Endometrium (tissue), 2 donors: ENCODE measurements around the gene PRRC2A.

ENCODE experiments used
- FAIRE-seq: peaks from 2 replicates; lab custom pipeline; 2012; peaks lifted over from hg19 to GRCh38; lab: Jason Lieb, UNC
- donor health status: control.
- donor health status: control.

Gene PRRC2A

DNA sequence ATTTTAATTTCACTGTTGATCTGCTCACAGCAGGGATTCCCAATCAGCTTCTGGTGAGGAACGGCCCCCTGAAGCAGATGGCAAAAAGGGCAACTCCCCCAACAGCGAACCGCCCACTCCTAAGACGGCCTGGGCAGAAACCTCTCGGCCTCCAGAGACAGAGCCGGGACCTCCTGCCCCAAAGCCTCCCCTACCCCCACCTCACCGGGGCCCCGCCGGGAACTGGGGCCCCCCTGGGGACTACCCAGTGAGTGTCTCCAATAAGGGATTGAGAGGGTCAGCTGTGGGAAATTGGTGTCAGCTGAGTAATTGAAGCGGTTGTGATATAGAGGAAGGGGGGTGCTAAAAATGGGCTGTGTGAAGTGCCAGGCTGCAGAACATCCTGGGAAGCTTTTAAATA lies 6.4 kb downstream of the PRRC2A start:
- no peak for FAIRE-seq

DNA sequence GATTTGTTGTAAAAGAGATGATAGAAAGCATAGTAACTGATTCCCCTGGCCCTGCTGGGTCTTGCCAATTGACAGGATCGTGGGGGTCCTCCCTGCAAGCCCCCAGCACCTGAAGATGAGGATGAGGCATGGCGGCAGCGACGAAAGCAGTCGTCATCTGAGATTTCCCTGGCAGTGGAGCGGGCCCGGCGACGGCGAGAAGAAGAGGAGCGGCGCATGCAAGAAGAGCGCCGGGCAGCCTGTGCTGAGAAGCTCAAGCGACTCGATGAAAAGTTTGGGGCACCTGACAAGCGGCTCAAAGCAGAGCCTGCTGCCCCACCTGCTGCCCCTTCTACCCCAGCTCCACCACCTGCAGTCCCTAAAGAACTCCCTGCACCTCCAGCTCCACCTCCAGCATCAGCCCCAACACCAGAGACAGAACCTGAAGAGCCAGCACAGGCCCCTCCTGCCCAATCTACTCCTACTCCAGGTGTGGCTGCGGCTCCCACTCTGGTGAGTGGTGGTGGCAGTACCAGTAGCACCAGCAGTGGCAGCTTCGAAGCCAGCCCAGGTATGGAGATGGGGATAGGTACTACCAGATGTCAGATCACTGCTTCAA lies 7.3 kb downstream of the PRRC2A start:
- FAIRE-seq, result no peak

- no peak for FAIRE-seq
Observed at GRCh38 chr6:31629014-31629413, 8.5 kb downstream of the PRRC2A start.

- FAIRE-seq, result no peak
Observed at GRCh38 chr6:31630177-31630934, 9.8 kb downstream of the PRRC2A start.

- no peak for FAIRE-seq
Observed at GRCh38 chr6:31631209-31631608, 10.7 kb downstream of the PRRC2A start.

GRCh38 chr6:31631681-31632278 lies 11.3 kb downstream of the PRRC2A start:
- FAIRE-seq, result no peak

DNA sequence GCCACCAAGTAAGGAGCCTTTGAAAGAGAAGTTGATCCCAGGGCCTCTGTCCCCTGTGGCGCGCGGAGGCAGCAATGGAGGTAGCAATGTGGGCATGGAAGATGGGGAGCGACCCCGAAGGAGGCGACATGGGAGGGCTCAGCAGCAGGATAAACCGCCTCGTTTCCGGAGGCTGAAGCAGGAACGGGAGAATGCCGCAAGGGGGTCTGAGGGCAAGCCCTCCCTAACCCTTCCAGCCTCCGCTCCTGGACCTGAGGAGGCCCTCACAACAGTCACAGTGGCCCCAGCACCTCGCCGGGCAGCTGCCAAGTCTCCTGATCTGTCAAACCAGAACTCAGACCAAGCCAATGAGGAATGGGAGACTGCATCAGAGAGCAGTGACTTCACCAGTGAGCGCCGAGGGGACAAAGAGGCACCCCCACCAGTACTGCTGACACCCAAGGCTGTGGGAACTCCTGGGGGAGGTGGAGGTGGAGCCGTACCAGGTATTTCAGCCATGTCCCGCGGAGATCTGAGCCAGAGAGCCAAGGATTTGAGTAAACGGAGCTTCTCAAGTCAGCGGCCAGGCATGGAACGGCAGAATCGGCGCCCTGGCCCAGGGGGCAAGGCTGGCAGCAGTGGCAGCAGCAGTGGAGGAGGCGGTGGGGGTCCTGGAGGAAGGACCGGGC lies 11.9 kb downstream of the PRRC2A start:
- FAIRE-seq, result no peak

DNA sequence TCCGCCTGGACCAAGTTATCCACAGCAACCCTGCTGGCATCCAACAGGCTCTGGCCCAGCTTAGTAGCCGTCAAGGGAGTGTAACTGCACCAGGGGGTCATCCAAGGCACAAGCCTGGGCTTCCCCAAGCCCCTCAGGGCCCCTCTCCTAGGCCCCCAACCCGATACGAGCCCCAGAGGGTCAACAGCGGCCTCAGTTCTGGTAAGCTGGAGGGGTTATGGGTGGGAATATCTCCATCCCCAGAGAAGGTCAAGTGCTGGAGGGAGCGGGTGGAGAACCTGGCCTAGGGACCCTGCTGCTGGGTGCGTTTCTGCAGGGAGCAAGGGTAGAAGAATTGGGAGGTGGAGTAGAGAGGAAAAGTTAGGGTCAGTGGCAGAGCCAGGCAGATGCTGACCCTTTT lies 12.9 kb downstream of the PRRC2A start:
- no peak for FAIRE-seq

- no peak for FAIRE-seq
Observed at GRCh38 chr6:31634131-31634530, 13.6 kb downstream of the PRRC2A start.

- no peak for FAIRE-seq
Observed at GRCh38 chr6:31634969-31635575, 14.6 kb downstream of the PRRC2A start.

GRCh38 chr6:31636698-31637596 lies 16.4 kb downstream of the PRRC2A start:
- no peak for FAIRE-seq

GRCh38 chr6:31639043-31639442 lies 18.5 kb downstream of the PRRC2A start:
- FAIRE-seq, result no peak

DNA sequence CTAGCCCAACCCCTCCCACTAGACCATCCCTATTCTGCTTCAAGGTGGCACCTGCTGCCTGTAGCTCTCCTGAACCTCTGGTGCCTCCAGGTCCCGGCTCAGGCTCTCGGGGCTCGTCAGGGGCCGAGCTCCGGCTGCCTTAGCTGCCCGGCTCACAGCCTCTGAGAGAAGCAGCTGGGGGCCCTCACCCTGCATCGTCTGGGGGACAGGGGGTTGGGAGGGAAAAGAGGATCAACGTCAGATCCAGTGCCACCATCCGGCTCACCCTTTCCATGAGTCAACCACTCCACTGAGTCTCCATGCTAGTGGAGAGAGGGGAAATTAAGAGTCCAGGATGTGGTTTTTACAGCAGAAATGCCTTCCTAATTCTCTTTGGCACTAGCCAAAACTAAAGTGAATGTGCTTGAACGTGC lies 18.9 kb downstream of the PRRC2A start:
- FAIRE-seq, result no peak

GRCh38 chr6:31640612-31641011 lies 20.1 kb downstream of the PRRC2A start:
- no peak for FAIRE-seq

DNA sequence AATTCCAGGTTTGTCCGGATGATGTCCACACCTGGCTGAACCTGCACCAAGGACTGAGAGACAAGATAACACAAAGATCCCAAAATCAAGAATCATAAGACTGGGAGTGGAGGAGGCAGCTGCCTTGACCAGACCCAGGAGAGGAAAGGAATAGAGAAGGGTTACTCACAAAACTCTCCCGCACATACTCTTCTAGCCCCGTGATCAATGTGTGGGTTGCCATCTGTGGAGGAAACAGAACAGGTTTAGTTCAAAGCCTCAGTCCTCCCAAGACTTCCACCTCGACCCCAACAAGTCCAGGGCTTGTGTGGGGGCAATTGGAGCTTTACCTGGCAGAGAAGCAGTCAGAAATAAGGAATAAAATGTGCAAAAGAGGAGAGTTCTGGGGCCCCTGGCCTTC lies 20.9 kb downstream of the PRRC2A start:
- no peak for FAIRE-seq

DNA sequence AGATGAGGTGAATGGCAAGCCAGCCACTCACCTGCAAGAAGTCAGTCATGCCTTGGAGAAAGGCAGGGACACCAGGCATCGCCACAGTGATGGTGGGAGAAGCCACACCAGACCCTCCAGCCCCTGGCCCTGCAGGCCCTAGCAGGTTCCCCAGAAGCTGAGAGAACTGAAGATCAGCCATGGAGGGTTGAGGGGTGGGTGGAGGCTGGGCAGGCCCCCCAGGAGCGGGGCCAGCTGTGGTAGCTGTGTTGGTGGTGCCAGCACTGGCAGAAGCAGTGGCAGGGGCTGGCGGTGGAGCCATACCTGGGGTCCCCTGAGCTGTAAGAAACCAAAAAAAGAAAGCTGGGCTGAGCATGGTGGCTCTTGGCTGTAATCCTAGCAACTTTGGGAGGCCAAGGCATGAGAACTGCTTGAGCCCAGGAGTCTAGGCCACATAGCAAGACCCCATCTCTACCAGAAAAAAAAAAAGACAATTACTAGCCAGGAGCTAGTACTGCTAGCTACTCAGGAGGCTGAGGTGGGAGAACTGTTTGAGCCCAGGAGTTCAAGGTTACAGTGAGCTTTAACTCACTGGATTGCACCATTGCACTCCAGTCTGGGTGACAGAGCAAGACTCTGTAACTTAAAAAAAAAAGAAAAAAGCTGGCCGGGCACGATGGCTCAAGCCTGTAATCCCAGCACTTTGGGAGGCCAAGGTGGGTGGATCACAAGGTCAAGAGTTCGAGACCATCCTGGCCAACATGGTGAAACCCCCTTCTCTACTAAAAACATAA lies 22.5 kb downstream of the PRRC2A start:
- FAIRE-seq, result no peak

DNA sequence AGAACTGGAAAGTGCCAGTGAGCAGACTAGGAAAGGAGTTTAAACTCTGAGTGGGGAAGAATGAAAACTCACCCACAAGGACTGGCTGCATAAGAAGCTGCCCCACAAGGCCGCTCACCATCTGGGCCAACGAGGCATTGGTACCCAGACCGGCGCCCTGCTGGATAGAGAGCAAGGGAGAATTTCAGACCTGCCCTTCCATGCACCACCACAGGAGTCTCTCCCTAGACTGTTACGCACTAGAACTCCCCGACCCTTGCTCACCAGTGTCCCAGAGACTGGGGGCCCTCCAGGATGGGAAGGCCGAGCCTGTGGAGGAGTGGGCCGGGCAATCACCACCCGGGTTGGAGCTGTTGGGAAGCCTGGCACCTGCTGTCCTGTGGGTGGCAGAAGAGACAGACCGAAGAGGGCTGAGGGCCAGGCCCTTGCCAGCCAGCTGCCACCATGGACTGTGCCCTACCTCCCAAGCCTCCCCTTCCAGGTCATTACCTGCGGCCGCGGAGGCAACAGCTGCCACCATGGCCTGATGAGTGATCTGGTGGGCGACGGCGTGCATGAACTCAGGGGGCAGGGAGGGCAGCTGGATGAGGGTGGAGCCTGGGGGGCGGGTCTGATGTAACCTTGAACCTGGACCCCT lies 23.4 kb downstream of the PRRC2A start:
- no peak for FAIRE-seq

- FAIRE-seq, result no peak
Observed at GRCh38 chr6:31645325-31645724, 24.8 kb downstream of the PRRC2A start.

GRCh38 chr6:31651602-31652191 lies 31.2 kb downstream of the PRRC2A start:
- no peak for FAIRE-seq
